Measurements from ENCODE around the gene GALNT7.
A peak's percentile ranks its signal among the peaks of the same experiment; 100 is the strongest.

The GALNT7 gene

GRCh38 chr4:173243917-173244658 lies 75.5 kb downstream of the GALNT7 start:
- no peak for TF ChIP-seq POLR2A (IDR thresholded peaks at IDR 0.05; ENCODE audit: low read depth, low read length)
- FAIRE-seq = no peak

GRCh38 chr4:173245952-173246351 lies 77.3 kb downstream of the GALNT7 start:
- TF ChIP-seq POLR2A (IDR thresholded peaks at IDR 0.05; ENCODE audit: low read depth, low read length) = no peak
- FAIRE-seq (no peak), DNase-seq (ENCODE audit: insufficient read length, low spot score) (no peak)

More at GRCh38 chr4:173243917-173244658, 75.5 kb downstream of the GALNT7 start:
- DNase-seq (ENCODE audit: insufficient read length, low spot score) = no peak

GRCh38 chr4:173246719-173247118 lies 78.1 kb downstream of the GALNT7 start:
- TF ChIP-seq POLR2A (IDR thresholded peaks at IDR 0.05; ENCODE audit: low read depth, low read length) = no peak
- FAIRE-seq = no peak
- DNase-seq (ENCODE audit: insufficient read length, low spot score) = no peak

- FAIRE-seq = no peak
- no peak for DNase-seq (ENCODE audit: insufficient read length, low spot score)
- no peak for TF ChIP-seq POLR2A (IDR thresholded peaks at IDR 0.05; ENCODE audit: low read depth, low read length)
These were observed 78.7 kb downstream of the GALNT7 start for GRCh38 chr4:173247321-173247720.

GRCh38 chr4:173248690-173249089 lies 80.1 kb downstream of the GALNT7 start:
- no peak for TF ChIP-seq POLR2A (IDR thresholded peaks at IDR 0.05; ENCODE audit: low read depth, low read length)
- DNase-seq (ENCODE audit: insufficient read length, low spot score) (no peak), FAIRE-seq (no peak)

- no peak for TF ChIP-seq POLR2A (IDR thresholded peaks at IDR 0.05; ENCODE audit: low read depth, low read length)
- FAIRE-seq (peak; percentile 98), DNase-seq (ENCODE audit: insufficient read length, low spot score) (peak; percentile 28)
These were observed 83.7 kb downstream of the GALNT7 start for GRCh38 chr4:173252024-173252935.

- DNase-seq (ENCODE audit: insufficient read length, low spot score) = no peak
- FAIRE-seq = no peak
These were observed 85.0 kb downstream of the GALNT7 start for GRCh38 chr4:173253561-173253960.

GRCh38 chr4:173254646-173255045 lies 86.0 kb downstream of the GALNT7 start:
- FAIRE-seq (no peak), DNase-seq (ENCODE audit: insufficient read length, low spot score) (no peak)
- TF ChIP-seq POLR2A (IDR thresholded peaks at IDR 0.05; ENCODE audit: low read depth, low read length) = no peak

More at GRCh38 chr4:173253561-173253960, 85.0 kb downstream of the GALNT7 start:
- TF ChIP-seq POLR2A (IDR thresholded peaks at IDR 0.05; ENCODE audit: low read depth, low read length) = no peak

- no peak for FAIRE-seq
These were observed 88.2 kb downstream of the GALNT7 start for GRCh38 chr4:173256825-173257224.

GRCh38 chr4:173257732-173258717 lies 89.4 kb downstream of the GALNT7 start:
- TF ChIP-seq POLR2A (IDR thresholded peaks at IDR 0.05; ENCODE audit: low read depth, low read length) = no peak
- DNase-seq (ENCODE audit: insufficient read length, low spot score) (no peak), FAIRE-seq (no peak)

More at GRCh38 chr4:173256825-173257224, 88.2 kb downstream of the GALNT7 start:
- no peak for DNase-seq (ENCODE audit: insufficient read length, low spot score)
- TF ChIP-seq POLR2A (IDR thresholded peaks at IDR 0.05; ENCODE audit: low read depth, low read length) = no peak

- no peak for TF ChIP-seq POLR2A (IDR thresholded peaks at IDR 0.05; ENCODE audit: low read depth, low read length)
- FAIRE-seq = no peak
- DNase-seq (ENCODE audit: insufficient read length, low spot score) = no peak
These were observed 90.3 kb downstream of the GALNT7 start for GRCh38 chr4:173258866-173259265.

GRCh38 chr4:173259310-173259709 lies 90.7 kb downstream of the GALNT7 start:
- no peak for TF ChIP-seq POLR2A (IDR thresholded peaks at IDR 0.05; ENCODE audit: low read depth, low read length)
- FAIRE-seq (no peak), DNase-seq (ENCODE audit: insufficient read length, low spot score) (no peak)

GRCh38 chr4:173261052-173261451 lies 92.4 kb downstream of the GALNT7 start:
- FAIRE-seq (no peak), DNase-seq (ENCODE audit: insufficient read length, low spot score) (no peak)
- no peak for TF ChIP-seq POLR2A (IDR thresholded peaks at IDR 0.05; ENCODE audit: low read depth, low read length)
